Stimulated activated naive CD4-positive, alpha-beta T cell treated with Interleukin-2 at 50 U/mL for 16 hours (primary cell): ENCODE results near the gene IL34.
"Not testable (repeated sequence)": the region's sequence is repeated elsewhere in the genome, so short reads cannot be mapped to it uniquely, and the experiment has no call there.

Experiments used
- DNase-seq: peaks from one replicate; lab custom pipeline; 2025; lab: John Stamatoyannopoulos, UW

The IL34 gene

GRCh38 chr16:70632273-70632672, 14.1 kb upstream of the IL34 start:
- DNase-seq = no peak

GRCh38 chr16:70633617-70634016, 12.7 kb upstream of the IL34 start:
- not testable (repeated sequence) for DNase-seq

- DNase-seq = no peak
Observed at GRCh38 chr16:70634861-70635260, 11.5 kb upstream of the IL34 start.

- no peak for DNase-seq
Observed at GRCh38 chr16:70635336-70636016, 10.9 kb upstream of the IL34 start.

GRCh38 chr16:70638814-70639792, 7.3 kb upstream of the IL34 start:
- no peak for DNase-seq

GRCh38 chr16:70642633-70643032, 3.7 kb upstream of the IL34 start:
- no peak for DNase-seq

- DNase-seq = not testable (repeated sequence)
Observed at GRCh38 chr16:70643264-70643663, 3.1 kb upstream of the IL34 start.

GRCh38 chr16:70644763-70645597, 1.4 kb upstream of the IL34 start:
- no peak for DNase-seq

- DNase-seq = no peak
Observed at GRCh38 chr16:70647441-70648359, 1.3 kb downstream of the IL34 start.

- DNase-seq = no peak
Observed at GRCh38 chr16:70648606-70649005, 2.2 kb downstream of the IL34 start.

- DNase-seq = no peak
Observed at GRCh38 chr16:70649300-70649699, 2.9 kb downstream of the IL34 start.

- DNase-seq = no peak
Observed at GRCh38 chr16:70650216-70650615, 3.9 kb downstream of the IL34 start.

- no peak for DNase-seq
Observed at GRCh38 chr16:70651524-70651923, 5.2 kb downstream of the IL34 start.

GRCh38 chr16:70652322-70652721, 6.0 kb downstream of the IL34 start:
- DNase-seq = no peak

- no peak for DNase-seq
Observed at GRCh38 chr16:70653406-70653805, 7.0 kb downstream of the IL34 start.

GRCh38 chr16:70653809-70654771, 7.7 kb downstream of the IL34 start:
- DNase-seq = peak; percentile 64

GRCh38 chr16:70656065-70656711, 9.8 kb downstream of the IL34 start:
- no peak for DNase-seq

- no peak for DNase-seq
Observed at GRCh38 chr16:70656712-70657263, 10.4 kb downstream of the IL34 start.

- DNase-seq = no peak
Observed at GRCh38 chr16:70657956-70658355, 11.6 kb downstream of the IL34 start.
